Hepatocyte (in vitro differentiated cells): Measurements from ENCODE around the gene ZNF350.

Experiments
- EZH2 ChIP-seq: fragments of 200-600 bp; sonication (generic); IDR thresholded peaks from 2 replicates; pipeline ENCODE4 v1.6.1; 2016; ENCODE audit warnings: antibody characterized with exemption, mild to moderate bottlenecking, borderline replicate concordance
- EZH2phosphoT487 ChIP-seq: fragments of 200-600 bp; sonication (generic); IDR thresholded peaks from one replicate; pipeline ENCODE4 v1.6.1; 2018; ENCODE audit warnings: antibody characterized with exemption, mild to moderate bottlenecking, low read depth, moderate library complexity; ENCODE audit not compliant: unreplicated experiment, severe bottlenecking
- TF ChIP-seq, protein P1 (sequence below): fragments of 200-600 bp; sonication (generic); IDR thresholded peaks from 2 replicates; pipeline ENCODE4 v1.5.1; 2016; ENCODE audit warnings: antibody characterized with exemption, mild to moderate bottlenecking; ENCODE audit not compliant: poor library complexity

DNA sequence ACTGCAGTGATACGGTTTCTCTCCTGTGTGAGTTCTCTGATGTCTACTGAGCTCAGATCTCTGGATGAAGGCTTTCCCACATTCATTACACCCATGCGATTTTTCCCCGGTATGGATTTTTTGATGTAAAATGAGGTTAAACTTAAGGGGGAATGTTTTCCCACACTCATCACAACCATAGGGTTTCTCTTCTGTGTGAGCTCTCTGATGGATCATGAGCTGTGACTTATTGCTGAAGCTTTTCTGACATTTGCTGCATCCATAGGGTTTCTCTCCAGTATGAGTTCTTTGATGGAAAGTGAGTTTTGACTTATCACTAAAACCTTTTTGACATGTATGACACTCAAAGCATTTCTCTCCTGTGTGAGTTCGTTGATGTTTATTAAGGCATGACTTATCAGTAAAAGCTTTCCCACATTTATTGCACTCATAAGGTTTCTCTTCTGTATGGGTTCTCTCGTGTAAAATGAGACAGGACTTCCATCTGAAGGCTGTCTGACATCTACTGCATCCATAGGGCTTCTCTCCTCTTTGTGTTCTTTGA lies 71.2 kb downstream of the ZNF350 start:
- TF ChIP-seq, protein P1, sequence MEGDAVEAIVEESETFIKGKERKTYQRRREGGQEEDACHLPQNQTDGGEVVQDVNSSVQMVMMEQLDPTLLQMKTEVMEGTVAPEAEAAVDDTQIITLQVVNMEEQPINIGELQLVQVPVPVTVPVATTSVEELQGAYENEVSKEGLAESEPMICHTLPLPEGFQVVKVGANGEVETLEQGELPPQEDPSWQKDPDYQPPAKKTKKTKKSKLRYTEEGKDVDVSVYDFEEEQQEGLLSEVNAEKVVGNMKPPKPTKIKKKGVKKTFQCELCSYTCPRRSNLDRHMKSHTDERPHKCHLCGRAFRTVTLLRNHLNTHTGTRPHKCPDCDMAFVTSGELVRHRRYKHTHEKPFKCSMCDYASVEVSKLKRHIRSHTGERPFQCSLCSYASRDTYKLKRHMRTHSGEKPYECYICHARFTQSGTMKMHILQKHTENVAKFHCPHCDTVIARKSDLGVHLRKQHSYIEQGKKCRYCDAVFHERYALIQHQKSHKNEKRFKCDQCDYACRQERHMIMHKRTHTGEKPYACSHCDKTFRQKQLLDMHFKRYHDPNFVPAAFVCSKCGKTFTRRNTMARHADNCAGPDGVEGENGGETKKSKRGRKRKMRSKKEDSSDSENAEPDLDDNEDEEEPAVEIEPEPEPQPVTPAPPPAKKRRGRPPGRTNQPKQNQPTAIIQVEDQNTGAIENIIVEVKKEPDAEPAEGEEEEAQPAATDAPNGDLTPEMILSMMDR, result no peak
- TF ChIP-seq EZH2phosphoT487 (no peak), EZH2 (no peak)
